GM19324 (cell line): ENCODE measurements around the gene ACOXL.

ENCODE experiments used
- ATAC-seq: cut with Tn5 transposase; IDR thresholded peaks from one replicate; pipeline ENCODE4 v1.9.1; 2021; ENCODE audit warnings: mild to moderate bottlenecking, moderate library complexity; ENCODE audit not compliant: unreplicated experiment, low FRiP score

ACOXL gene

DNA sequence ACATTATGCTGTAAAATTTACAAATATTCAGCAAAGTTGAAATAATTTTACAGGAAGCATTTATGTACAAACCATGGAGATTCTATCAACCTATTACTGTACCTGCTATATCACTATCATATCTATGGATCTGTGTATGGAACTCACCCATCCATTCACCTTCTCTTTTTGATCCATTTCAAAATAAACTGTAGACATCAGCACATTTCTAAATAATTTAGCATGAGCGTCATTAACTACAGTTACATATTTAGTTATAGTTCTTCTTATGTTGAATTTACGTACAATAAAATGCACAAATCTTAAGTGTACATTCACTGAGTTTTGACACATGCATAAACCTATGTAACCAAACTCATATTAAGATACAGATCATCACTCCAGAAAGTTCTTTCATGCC lies 260.5 kb downstream of the ACOXL start:
- no peak for ATAC-seq

DNA sequence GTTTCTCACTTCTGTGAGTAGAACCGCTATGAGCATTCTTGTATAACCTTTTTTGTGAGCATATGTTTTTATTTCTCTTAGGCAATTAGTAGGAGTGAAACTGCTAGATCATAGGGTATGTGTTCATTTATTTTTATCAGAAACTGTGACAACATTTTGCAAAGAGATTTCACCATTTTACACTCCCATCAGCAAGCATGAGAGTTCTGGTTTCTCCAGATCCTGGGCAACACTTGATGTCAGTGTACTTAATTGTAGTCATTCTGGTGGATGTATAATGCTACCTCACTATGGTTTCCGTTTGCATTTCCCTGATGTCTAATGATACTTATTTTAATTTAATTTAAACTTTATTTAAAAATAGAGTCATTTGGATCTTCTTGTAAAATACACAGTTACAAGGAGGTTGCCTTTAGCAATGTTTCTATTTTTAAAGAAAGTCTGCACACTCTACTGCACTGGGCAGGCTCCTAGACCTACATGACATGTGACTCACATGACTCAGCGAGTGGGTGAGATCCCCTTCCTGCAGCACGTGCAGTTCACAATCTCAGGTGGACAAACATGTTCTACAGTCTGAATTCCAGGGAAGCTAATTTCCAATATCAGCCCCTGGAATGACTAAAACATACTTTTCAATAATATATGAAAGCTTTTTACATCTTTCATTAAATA lies 261.3 kb downstream of the ACOXL start:
- no peak for ATAC-seq

DNA sequence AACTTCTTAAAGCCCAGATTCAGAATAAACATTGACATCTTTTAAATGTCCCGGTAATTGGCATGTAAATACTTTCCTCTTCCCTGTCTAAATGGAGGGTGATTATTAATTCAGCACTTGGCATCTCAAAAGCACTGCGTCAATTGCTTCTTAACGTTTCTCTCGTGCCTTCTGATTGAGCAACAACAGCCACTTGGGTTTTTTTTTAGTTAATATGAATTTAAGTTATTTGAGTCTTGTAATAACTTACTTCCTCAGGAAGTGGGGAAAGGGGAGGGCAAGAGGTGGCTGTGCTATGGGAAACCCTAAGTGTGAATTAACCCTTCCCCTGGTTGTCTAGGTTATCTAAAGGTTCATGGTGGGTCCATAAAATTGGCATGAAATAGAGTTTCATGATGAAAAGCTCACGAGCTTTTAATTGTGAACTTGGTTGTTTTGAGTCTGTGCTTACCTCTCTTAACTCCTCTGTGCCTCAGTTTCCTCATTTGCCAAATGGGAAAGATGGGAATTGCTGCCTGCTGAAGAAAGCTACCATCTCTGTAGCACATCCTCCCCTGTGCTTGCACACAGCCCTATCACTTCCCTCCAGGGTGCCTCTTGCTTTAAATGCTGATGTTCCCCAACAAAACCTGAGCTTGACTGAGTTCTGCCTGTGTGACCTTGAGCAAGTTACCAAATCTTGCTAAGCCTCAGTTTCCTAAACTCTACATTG lies 262.0 kb downstream of the ACOXL start:
- ATAC-seq, result no peak

DNA sequence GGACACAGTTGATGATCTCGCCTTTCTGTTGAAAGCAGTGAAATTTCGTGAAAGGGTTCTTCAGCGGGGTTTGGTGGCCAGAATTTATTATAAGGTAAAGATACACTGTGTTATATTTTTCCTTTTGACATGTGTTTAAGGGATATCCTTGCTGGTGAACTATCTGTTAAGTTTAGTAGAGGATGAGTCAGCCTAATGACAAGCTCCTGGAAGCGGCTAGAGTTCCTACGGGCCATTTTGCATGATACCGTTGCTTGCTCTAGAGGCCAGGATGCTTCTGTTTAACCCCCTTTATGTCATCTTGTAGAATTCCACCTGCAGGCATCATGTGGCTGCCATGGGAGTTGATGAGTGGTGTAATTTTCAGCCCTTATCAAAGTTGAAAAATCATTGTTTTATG lies 263.5 kb downstream of the ACOXL start:
- ATAC-seq, result no peak

DNA sequence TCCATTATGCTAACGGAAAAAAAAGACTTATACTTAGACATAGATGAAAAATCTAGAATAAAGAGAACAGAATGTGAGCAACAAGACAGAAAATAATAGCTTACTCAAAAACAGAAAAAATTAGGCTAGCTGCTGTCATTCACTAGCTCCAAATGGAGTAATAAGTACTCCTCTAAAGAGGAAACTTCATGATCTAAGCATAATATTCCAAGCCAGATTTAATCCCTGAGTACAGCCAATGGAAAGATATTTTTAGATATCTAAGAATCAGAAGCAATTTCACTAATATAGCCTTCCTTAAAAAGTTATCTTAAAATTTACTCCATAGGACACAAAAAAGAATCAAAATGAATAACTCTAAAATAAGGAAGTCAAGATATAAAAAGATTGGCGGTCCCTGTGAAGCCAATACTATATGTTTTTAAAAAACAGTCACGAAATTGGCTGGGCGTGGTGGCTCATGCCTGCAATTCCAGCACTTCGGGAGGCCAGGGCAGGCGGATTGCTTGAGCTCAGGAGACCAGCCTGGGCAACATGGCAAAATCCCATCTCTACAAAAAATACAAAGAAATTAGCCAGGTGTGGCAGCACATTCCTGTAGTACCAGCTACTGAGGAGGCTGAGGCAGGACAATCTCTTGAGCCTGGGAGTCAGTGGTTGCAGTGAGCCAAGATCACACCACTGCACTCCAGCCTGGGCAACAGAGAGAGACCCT lies 265.1 kb downstream of the ACOXL start:
- no peak for ATAC-seq

DNA sequence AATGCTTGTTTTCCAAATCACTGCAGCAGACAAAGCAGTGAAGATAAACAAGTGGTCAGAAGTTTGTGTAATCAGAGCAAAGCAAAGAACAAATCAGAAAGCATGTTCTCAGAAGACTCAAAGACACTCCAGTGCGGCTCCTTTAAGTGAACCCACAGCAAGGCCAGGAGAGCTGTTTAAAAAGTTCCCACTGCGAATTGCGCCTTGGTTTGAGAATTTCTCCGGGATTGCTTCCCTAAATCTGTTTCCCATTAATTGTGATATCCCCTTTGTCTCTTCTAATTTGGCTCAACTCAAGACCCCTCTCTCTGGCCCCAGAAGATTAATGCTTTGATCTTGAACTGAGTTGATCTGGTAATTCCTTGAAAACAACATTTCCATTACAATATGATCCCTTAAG lies 265.9 kb downstream of the ACOXL start:
- ATAC-seq, result no peak

DNA sequence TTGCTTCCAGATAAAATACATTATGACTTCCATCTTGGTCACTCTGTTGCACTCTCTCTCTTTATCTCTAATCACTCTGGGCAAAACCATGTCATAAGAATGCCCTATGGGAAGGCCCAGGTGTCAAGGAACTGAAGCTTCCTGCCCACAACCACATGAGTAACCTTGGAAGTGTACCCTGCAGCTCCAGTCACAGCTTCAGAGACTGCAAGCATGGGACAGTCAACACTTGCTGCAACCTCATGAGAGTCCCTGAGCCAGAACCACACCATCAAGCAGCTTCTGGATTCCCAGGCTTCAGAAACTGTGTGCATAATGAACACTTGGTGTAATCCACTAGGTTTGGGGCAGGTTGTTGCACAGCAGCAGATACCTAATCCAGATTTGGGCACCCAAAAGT lies 267.3 kb downstream of the ACOXL start:
- no peak for ATAC-seq

DNA sequence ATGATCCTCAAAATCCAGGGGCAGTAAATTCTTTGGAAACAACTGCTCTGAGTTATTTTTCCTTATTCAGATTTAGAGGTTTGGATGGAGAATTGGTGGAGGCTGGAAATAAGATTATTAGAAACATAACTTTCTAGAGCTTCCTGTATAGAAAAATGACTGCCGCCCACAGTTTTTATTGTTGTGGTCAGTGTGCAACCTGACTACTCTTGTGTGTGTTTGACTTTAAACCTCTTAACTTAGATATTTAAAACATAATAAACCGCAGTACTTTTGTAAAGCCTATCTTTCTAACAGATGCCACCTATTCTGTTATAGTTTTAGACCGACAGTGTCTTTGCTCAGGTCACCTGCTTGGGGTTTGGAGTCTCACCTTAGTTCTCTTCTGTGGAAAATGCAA lies 272.9 kb downstream of the ACOXL start:
- no peak for ATAC-seq

DNA sequence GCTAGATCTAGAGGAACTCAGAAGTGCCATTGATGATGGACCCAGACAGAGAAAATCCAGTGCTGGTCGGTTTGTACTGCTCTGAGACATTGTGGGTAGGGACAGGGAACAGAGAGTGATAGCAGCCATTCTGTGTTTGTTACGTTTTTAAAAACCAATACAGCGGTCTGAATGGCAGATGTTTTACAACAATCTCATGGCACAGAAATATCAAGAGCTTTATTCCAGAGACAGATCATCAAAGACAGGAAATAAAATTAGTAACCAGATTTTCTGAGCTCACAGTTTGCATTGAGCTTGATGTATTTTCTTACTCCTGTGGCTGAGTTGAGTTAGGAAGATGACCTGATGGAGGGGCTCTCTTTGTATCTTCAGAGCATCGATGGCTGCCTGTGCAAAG lies 273.4 kb downstream of the ACOXL start:
- no peak for ATAC-seq

DNA sequence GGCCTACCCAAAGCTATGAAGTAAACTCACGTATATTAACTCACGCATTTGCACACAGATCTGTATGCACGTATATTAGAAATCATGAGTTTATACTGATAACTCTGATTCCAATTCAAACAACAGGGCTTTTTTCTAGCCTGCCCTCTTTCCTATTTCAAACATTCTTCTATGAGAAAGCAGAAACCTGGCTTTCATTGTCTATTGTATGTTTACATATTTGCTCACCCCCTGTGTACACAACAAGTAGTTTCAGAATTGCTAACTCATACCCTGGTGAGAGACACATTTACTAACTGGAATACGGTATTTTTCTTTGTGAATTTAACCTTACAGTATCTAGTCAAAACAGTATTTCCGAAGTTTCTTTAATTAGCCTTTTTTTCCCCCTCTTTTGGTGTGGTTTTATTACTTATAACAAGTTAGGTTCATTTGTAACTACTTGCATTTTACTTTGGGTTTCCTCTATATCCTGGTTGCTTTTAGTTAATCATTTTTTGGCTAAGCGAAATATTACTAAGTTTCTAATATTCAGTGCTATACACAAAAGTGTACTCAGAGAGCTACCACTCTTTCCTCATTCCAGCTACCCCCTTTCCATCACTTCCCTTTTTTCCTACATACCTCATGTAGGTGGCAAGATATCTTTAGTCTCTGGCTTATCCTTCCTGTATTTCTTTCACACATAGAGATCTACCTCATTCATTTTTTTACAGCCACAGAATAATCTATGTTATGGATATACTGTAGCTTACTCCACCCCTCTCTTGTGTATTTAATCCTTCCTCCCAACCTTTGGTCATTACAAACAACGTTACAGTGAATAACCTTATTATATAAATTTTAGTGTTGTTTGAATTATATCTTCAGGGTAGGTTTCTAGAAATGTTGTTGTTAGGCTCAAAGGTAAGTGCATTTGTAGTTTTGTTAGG lies 275.6 kb downstream of the ACOXL start:
- no peak for ATAC-seq

DNA sequence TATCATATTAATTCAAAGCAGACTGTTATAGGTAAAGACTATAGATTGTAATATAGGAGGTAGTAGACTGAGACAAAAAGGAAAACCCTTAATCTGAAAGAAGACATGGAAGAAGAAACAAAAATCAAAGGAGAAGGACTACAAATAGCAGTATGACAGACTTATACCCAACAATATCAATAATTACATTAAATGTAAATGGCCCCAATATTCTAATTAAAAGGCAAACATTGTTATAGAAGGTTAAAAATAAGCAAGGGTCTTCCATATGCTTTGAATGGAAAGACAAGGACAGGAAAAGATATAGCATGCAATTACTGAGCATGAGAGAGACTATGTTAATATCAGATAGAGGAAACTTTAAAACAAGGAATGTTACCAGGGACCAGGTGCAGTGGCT lies 278.8 kb downstream of the ACOXL start:
- no peak for ATAC-seq

DNA sequence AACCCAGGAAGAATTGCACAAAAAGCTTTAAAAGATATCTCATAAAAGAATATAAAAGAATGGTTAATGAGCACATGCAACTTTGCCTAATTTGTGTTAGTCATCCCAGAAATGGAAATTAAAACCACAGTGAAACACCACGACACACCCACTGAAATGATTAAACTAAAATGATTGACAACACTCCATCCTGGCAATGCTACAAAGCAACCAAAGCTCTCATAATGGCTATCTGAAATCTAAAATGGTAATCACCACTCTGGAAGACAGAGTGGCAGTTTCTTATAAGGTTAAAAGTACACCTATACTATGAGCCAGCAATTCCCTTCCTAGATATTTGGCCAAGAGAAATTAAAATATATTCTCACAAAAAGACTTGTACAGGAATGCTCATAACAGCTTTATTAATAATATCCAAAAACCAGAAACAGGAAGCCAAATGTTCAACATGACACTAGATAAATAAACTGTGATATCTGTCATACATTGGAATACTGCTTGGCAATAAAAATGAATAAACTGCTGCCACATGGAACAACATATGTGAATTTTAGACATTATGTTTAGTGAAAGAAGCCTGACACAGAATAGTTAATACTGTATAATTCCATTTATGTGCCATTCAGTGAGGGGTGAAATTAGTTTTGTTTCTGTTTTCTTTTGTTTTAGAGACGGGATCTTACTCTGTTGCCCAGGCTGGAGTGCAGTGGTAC lies 283.1 kb downstream of the ACOXL start:
- no peak for ATAC-seq

DNA sequence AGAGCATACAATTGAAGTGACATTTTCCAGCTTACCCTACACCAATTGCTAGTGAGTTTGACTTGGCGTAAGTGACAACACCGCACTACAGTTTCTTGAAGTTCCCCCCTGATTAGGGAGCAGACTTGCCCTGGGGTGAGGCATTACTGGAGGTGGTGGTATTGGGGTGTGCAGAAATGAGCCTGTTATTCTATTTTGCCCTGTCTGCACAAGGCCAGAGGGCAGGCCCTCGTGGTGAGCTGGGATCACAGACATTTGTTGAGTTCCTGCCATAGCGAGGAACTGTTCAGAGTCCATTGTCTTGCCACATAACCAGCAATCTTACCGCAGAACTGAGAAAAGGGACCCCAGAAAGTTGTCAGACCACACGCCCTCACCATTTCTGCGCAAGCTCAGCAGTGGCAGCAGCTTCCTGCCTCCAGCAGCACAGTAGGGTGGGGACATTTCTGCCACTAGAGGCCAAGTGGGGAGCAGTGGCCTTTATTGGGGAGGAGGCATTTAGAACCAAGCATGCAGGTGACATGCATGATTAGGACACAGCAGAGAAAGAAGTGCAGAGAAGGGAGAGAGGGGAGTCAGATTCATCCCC lies 284.8 kb downstream of the ACOXL start:
- ATAC-seq, result no peak

DNA sequence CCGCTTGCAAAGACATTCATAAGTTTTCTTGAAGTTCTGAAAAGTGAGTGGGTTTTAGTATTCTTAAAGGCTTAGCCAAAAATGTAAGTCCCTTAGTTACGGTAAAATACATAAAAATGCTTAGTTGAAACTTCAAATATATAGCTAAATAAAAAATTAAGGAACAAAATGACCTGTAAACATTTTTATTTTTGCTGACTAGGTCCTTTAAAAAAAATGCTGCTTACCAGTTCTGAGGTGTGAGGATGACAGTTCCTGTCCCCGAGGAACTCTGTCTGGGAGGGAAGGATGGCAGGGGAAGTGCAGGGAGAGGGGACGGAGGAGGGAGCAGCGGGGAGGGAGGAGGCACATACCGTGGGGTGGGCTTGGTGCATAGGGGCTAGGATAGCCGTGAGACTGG lies 285.5 kb downstream of the ACOXL start:
- no peak for ATAC-seq

DNA sequence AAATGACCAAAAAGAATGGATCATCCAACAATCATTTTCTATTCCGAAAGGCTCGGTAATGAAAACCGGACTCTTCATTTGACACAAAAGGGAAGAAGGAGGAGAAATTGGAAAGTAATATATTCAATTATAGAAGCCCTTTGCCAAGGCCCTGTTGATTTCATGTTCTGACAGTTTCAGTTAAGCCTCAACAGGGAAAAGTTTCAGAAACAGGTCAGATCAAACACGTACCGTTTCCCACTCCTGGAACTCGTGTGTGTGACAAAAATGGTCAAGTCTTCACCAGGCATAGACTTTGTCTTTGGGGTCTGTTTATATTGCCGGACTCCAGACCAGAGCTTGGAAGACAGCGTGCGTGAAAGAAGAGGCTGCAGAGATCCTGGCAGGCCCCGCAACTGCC lies 287.0 kb downstream of the ACOXL start:
- no peak for ATAC-seq

DNA sequence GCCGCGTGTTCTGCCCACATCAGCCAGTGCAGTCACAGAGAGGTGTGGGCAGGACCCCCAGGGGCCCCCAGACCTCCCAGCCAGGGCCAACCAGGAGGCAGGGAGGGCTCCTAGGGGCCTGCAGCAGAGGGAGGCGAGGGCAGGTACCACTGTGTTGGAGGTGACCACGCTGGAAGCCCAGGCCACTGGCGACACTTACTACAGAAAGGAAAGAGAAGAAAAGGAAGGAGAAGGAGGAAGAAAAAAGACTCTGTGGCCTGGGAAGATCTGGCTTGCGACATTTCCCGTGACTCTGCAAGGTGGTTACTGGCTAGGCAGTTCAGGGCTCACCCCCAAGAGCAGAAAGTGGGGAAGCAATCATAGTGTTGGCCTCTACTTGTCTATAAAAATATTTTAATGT lies 290.3 kb downstream of the ACOXL start:
- no peak for ATAC-seq

DNA sequence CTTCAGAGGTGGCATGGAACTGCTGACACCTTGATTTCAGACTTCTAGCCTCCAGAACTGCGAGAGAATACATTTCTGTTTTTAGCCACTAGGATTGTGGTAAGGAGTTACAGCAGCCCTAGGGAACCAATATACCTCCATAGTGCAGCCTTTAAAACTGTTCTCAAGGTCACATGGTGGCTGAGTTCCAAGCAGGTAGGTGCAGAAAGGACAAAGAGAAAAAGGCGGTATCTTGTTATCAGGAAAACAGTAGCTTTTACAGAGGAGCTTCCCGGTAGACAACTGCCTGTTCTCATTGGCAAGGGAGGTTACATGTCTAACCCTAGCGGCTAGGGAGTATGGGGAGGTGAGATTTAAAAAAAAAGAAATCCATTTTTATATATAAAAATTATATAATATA lies 292.1 kb downstream of the ACOXL start:
- ATAC-seq, result no peak

DNA sequence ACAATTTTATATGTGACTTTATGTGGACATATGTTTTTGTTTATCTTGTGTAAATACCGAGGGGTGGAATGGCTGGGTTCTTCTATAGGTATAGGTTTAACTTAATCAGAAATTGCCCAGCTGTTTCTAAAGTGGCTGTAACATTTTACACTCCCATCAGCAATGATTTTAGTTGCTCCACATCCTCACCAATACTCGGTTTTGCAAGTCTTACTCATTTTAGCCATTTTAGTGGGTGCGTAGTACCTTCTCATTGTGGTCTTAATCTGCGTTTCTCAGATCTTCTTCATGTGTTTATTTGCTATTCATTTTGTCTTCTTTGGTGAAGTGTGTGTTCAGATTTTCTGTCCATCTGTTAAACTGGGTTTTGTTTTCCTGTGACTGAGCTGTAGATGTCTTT lies 292.9 kb downstream of the ACOXL start:
- no peak for ATAC-seq

DNA sequence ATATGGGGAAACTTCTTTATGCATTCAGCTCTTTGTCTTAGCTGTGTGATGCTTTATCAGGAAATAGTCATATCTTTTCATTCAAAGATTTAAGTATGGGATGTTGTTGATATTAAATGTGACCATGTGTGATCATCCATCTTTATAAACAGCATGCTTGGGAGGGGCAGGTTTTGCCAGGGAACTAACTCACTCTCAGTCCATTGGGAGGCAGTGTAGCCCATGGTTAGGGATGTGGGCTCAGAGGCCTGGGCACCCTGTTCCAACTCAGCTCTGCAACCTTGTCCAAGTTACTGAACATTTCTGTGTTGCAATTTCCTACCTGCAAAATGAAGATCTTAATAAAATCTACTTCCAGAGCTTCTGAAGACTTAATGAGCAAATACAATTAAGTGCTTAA lies 296.3 kb downstream of the ACOXL start:
- no peak for ATAC-seq
